Dermis blood vessel endothelial cell (primary cell): ENCODE results near the gene FAM162B. TPM values are rescaled to one million over a fixed set of nuclear protein-coding genes. Genes with fewer than 3 reads are reported as not detected.
A peak's percentile ranks its signal among the peaks of the same experiment; 100 is the strongest.
"Not testable (repeated sequence)": the region's sequence is repeated elsewhere in the genome, so short reads cannot be mapped to it uniquely, and the experiment has no call there.

Experiments used
- DNase-seq: peaks from one replicate; pipeline ENCODE4 v3.0.0; 2010
- total RNA-seq: library from RNA; depleted of rRNA; stranded (reverse); fragments of >200 nt; gene quantifications from 2 replicates; pipeline ENCODE4 v1.2.3, GENCODE V29; 2014

FAM162B gene
- total RNA-seq, result 4.3 and 5.6 TPM in 2 replicates

DNA sequence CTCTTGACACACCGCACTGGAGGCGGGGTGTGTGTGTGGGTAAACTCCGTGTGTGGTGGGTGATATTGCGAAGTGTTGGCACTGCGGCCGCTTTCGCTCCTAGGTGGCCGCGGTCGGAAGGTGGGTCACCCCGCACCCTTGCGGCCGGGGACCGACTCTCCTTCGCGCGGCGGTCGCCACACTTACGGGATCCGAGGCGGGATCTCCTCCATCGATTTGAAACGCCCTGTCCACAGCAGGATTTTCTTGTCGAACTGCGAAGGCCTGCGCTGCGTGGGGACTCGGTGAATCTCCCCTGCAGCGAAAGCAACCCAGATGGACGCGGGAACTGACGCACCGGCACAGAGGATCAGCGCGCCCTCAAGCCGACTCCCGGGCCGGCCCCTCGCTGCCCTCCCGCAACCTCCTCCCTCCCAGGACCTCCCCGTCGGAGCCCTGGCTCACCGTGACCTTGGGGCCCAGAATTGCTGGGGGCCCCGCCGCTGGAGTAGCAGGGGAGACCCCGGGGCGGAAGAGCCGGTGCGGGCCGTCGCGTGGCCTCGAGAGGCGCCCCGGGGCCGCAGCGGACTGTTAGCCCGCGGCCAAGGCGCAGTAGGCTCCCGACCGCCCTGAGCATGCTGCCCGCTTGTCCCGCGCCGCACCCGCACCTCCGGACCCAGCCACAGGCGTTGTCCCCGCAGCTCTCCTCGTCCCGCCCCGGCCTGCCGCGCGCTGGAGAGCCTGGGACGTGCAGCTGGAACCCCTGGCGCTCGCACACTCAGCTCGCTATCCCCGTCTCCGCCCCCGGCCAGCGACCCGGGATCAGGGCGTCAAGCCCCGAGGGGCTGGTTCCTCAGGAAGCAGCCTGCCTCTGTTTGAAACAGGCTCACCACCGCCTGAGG is at the start of gene FAM162B:
Gene FAM162B (minus strand): TSS at position 759 of the 881 bp plus-strand sequence. CDS start 143 bp downstream, at position 616.
- peak; percentile 36 for DNase-seq

DNA sequence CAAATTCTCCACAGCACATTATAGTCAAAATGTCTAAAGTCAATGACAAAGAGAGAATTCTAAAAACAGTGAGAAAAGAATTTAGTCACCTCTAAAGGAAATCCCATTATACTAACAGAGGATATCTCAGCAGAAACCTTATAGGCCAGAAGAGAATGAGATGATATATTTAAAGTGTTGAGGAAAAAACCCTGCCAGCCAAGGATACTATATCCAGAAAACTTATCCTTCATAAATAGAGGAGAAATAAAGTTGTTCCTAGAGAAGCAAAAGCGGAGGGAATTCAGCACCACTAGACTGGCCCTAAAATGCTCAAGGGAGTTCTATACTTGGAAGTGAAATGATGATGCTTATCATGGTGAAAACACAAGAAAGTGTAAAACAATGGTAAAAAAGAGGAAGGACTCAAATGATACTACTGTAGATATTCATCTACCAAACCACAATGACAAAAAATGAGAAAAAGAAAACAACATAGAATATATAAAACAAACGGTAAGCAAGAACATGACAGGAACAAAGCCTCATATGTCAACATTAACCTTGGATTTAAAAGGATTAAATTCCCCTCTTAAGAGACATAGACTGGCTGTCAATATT is 46.6 kb upstream of the FAM162B start:
- DNase-seq, result no peak

DNA sequence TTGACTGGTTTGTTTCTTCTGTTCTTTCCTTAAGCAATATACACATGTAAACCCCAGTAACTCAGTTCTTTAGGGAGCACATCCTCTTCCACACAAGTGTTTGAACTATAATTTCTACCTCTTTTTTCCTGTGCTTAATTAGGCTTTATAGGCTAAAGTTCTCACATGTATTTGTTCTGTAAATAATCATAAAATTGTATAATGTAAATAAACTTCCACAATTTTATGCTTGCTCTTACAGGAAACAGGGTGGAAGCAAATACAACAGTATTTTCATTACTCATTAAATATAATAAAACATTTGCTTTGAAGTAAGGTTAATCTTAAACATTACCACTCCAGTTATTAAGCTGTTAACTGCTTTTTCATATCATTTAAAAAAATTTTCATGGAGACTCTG is 36.5 kb upstream of the FAM162B start:
- no peak for DNase-seq

DNA sequence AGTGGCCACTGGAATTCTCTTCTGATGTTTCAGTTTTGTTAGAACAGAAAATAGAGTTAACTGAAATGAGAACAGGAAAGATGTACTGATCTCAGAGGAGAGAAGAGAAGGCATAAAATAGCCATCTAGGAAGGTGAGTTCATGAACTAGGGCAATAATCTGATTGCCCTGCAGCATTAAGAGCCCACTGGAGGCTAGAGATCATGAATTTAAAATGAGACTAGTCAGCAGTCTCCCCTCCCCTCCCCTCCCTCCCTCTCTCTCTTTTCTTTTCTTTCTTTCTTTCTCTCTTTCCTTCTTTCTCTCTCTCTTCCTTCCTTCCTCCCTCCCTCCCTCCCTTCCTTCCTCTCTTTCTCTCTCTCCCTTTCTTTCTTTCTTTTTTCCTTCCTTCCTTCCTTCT is 34.4 kb upstream of the FAM162B start:
- no peak for DNase-seq

DNA sequence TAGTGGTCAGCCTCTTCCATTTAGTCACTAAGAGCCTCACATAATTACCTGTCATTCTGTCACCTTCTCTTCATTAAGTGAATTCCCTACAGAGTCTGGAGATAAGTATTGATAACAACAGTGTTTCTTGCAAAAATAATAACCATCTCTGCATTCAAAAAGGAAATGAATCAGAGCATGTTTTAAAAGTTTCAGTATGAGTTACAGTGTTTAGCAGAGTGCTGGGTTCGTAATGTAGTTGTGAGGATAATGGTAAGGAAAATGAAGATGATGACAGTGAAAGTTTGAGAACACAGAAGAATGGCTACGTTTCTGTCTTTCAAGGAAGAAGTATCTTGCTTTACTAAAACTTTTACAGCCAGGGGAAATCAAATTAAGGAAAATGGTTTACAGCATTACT is 32.1 kb upstream of the FAM162B start:
- DNase-seq, result no peak

DNA sequence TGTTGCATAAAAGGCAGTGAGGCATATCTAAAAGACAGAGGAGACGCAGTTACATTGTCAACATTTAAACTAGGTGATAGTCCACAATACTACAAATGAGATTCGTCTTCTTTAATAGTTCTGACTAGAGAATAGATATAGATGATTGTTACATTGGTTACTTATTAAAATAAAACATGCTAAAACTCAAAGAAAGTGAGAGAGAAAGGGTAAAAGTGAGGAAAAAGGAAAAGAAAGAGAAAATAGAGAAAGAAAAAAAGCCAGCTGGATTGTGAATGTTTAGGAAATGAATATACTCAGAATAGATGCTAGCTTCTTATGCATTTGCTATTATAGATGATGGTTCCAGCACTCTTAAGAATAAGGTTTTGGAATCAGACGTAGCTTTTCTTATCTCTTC is 27.7 kb upstream of the FAM162B start:
- no peak for DNase-seq

DNA sequence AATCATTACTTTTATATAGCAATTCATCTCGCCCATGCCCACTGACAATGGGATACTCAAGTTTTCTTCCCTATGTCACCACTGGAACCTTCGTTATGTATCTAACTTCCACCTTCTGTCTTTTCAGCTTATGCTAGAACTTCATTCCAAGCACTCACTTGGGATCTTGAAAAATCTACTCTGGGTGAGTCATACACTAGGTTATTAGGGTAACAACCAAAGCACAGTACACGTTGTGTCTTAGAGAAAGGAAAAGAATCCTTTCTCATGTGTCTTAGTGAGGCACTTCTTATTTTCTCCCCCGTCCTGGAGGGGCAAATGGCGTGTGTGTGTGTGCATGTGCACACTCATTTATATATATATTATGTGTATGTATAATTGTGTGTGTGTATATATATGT is 18.3 kb upstream of the FAM162B start:
- DNase-seq, result no peak

DNA sequence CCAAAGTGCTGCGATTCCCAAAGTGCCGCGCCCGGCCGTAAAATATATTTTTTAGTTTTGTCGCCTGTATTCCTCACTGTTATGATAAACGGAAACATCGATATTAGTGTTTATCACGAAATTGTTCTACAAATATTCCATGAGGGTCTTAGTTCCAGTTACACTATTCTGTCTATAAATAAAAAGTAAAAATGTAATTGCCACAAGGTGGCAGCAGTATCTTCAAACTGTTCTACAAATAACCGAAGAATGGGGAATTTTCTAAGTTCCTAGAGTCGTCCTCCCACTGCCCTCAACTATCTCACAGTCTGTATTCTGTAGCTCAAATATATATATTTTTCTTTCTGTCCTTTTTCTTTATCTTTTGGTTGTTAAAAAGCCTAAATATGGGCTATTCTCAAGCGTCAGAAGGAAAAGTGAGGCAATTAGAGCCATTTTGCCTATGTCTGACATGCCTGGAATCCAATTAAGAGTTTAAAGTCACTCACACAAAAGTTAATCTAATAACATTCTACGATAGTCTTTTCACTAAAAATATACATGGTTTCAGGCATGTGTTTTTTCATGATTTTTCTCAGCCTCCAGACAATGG is 14.2 kb upstream of the FAM162B start:
- DNase-seq, result peak; percentile 57

DNA sequence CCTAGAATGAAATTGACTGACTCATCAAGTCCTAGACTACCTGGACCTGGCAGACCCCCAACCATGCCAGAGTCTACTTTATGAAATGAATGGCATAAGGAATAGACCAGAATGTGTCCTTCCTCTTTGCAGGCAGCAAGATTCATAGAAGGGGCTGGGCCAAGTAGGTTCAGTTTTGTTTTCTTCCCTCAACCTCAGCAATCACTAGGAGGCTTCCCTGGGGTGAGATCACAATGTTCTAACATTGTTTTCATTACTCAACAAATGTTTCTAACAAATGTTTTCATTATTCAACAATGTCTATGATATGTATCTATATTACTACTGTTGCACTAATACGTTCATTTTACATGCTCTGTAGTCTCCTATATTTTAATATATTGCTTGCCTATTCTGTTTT is 8.4 kb upstream of the FAM162B start:
- DNase-seq, result no peak

DNA sequence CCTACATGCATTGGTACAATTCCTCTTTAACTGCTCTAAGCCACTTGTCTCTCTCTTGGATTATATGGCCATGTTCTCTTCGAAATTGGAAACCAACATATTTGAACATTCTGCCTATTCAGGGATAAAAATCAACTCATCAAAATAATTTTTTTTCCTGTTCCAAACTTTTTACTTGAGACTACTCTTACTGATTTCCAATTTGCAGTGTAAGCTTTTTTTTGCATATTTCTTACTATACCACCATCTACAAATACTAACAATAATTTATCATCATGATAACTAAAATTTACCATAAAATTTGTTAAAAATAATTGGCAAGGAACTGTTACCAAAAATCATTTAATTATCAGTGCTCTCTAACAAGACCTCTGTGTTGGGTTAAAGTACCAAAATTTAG is 6.9 kb upstream of the FAM162B start:
- no peak for DNase-seq

DNA sequence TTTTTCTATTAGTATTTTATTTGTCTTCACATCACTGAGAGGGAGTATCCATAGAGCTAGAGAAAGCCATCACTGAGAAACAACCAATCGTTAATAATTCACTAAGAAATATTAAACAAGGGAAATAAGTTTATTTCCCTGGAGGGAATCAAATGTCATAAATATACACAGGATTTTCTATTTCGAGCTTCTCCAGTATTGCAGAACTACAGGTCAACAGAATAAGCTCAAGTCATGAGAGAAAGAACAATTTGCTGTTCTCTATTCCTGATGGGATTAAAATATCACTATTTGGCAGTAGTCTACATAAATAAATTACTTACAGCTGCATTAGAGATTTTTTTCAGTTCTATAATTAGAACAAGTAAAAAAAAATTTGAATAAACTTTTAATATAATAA is 2.2 kb upstream of the FAM162B start:
- no peak for DNase-seq

DNA sequence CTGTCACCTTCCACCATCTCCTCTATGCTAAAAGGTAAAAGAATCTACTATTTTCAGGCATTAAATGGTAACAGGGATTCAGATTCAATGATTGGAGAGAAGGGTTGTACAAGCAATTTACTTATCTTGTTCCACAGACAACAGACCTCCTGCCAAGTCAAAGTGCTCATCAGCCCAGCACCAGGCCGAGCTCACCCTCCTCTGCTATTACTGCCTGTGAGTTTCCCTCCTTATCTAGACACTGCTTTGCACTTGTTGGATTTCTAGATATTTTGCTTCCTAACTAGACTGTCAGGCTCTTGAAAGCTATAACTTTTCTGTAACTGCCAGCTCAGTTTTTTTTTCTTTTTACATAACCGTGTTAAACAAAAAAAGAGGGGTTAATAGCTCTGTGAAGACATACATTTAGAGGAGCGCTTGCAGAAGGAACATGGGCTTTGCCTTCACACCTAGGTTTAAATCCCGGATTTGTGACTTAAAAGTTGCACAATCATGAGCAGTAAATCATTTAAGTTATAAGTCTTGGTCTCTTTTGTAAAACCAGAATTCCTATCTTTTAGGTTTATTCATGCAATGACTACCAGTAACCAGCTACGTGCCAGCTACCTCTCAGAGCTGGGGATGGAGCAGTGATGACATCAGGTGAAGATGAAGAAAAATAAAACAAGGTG is 1.1 kb upstream of the FAM162B start:
- DNase-seq, result no peak

DNA sequence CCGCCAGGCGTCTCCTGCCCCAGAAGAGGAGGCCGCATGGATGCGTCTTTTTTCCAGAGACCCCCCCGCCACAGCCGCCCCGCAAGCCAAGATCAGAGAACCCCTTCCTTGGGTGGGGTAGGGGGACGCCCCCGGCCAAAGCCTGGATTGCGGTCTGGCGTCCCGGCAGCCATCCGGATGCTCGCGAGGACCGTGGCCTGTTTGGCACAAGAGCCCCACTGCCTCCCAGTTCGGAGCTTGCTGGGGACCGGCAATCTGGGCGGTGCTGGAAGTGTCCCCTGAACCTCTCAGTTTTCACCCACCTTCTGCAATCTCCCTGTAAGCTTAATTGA is 924 bp downstream of the FAM162B start:
- no peak for DNase-seq

DNA sequence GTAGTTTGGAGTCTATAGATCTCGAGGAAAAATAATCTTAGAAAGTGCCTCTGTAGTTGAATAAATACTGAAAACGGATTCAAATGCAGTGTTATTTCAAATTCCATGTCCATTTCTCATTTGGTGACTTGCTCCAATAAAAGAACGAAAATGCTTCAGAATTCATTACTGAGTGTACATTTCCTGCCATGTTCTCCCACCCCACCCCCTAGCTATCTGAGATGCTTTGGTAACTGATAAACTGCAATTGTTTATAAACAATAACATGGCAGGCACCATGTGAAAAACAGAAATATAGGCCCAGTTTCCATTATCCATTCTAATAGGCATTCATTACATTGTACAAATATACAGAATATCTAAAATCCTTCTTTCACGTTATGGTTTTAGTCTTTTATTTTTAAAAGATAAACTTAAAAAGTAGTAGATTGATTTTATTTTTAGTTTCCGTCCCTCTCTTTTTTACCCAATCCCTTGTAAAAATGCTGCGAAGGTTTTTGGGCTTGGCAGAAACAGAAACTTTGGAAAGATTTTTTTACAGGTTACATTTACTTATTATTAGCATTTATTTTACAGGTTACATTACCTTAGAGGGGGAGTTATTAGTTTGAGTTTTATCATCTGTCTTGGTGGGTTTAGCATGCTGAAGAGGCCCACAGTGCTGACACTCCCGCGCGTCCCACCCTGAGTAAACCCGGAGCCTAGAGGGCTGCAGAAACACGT is 1.5 kb downstream of the FAM162B start:
- DNase-seq, result no peak

DNA sequence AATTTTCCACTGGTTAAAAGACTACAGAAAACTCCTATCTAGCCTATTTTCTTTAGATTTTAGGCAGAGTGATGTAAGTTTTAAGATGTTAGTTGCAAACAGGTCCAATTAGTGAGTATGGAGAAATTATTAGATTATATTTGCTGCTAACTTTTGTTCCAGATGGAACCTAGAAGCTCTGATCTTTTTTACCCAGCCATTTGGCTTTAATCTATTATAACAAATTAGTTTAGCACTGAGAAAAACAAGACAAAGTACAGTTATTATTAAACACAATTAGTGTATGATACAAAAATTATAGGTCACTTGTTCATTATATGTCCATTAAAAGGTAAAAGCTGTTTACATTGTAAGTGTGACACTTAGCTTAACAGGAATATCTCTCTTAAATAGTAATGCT is 2.5 kb downstream of the FAM162B start:
- no peak for DNase-seq

DNA sequence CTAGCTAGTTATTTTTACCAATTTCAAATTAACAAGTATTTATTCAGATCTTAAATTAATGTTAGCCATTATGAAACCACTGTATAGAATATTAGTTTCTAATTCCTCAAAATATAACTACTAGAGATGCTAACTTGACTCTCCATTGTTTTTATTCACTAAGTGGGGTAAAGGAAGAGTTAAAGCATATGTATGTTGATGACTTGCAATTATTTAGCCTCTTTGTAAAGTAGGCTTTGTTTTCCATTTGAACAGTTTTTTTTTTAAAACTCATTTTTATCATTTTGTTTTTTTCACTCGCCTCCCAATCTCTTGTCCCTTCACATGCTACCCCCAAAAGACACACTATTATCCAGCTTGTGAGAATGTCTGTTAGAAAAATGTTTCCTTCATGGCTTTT is 3.3 kb downstream of the FAM162B start:
- DNase-seq, result no peak

DNA sequence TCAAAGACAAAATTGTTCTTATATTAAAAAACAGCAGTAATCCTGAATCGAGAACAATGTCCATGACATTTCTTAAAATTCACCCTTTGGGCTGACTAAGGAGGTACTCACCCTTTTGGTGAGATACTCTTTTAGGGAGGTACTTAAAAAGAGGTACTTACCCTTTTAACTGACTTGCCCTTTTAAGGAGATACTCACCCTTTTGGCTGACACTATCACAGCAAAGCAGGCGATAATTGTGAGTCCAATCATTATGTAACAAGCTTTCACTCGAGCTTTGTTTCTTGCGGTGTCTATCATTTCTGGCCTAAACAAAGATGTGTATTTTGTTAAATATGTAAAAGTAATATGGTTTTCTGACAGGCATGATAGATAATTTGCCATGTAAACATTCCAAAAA is 3.7 kb downstream of the FAM162B start:
- DNase-seq, result no peak

DNA sequence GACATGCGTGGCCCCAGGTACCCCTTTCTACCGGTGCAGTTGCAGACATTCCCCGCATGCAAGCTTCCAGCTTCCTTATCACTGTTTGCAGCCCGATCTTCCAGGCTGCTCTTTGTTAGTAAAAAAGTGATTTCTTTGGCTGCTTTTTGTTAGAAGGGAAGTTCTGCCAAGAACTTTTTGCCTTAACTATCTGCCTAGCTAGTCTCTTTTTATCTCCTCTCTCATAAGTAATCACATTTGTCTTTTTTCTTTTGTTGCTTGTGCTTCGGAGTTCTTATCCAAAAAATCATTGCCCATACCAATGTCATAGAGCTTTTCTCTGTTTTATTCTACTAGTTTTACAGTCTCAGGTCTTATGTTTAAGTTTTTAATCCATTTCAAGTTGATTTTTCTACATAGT is 20.3 kb downstream of the FAM162B start:
- DNase-seq, result no peak

DNA sequence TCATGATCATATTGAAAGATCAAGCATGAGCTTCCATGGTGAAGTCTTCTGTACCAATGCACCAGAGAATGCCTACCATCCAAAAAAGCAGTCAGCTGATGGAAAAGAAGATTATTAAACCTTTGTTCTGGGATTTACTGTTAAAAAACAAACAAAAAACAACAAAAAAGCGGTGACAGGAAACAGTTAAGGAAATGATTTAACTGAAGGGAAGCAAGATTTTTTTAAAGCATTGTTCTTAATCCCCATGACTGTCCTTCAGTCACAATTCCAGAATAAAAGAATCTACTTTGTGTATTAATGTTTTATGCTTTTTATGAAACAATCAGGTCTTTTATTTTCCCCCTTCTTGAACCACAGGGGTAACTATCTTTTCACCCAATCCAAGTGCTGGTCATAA is 23.9 kb downstream of the FAM162B start:
- DNase-seq, result peak; percentile 65

DNA sequence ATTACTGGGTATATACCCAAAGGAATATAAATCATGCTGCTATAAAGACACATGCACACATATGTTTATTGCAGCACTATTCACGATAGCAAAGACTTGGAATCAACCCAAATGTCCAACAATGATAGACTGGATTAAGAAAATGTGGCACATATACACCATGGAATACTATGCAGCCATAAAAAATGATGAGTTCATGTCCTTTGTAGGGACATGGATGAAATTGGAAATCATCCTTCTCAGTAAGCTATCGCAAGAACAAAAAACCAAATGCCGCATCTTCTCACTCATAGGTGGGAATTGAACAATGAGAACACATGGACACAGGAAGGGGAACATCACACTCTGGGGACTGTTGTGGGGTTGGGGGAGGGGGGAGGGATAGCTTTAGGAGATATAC is 25.0 kb downstream of the FAM162B start:
- not testable (repeated sequence) for DNase-seq

DNA sequence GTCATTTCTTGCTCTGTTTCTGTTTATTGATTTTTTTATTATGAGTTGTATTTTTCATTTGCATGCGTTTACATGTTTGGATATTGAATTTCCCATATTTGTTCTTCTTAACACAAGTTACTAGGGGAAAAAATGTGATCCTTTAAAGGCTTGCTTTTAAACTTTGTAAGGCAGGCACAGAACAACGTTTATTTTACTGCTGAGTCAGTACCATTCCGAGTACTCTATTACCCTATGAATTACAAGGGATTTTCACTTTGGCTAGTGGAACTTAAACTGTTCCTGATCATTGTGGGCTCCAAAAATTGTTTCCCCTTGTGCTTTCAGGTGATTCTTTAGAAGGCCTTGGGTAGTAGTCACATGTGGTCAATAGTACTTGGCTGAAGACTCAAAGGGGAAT is 28.5 kb downstream of the FAM162B start:
- DNase-seq, result no peak

DNA sequence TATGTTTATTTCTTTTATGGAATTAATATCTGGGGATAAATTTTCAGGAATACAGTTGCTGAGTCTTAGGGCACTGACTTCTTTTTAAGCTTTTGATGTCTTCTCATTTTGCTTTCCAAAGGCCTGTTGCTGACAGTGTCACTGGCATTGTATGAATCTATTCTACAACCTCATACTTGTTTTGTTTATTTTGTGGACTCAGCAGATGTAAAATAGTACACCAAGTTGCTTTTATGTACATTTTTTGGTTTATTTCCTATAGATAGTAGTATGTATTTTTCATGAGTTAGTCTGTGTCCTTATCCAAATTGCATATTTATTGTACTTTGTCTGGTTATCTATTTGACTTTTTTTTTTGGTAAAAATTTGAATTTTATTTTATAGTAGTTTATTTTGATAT is 35.0 kb downstream of the FAM162B start:
- no peak for DNase-seq

DNA sequence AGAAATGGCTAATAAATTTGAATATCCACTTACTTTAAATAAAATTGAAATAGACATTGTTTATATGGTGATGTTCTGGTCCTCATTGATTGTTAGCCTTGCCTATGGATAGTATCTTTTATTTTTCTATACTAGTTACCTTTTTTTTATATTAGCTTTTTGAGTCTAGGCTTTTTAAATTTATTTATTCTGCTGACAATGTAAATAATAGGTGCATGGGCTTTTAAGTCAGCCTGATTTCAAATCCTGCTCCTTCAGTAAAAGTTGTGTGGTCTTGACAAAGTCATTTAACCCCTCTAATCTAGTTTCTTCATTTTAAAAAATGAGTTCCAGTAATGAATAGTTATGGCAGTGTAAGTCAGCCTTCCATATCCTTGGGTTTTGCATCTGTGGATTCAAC is 38.6 kb downstream of the FAM162B start:
- no peak for DNase-seq
